Measurements from ENCODE around the gene RAB4B. TPM values are rescaled to one million over a fixed set of nuclear protein-coding genes. Genes with fewer than 3 reads are reported as not detected.

The RAB4B gene
- total and polyA plus RNA-seq, 2 of the 13 experiments (the other 11 are each of a cell fraction or from before 2014, with no cell fraction given) = 3.3 to 5.4 TPM

GRCh38 chr19:40744554-40745401 lies 33.3 kb upstream of the RAB4B start (continued):
- TF ChIP-seq SALL1 (CRISPR knock-in tag; IDR thresholded peaks at IDR 0.05) (peak; percentile 25; the same call in 1 of the 2 replicates), ZFP91 (CRISPR knock-in tag; IDR thresholded peaks at IDR 0.05; ENCODE audit: borderline replicate concordance) (peak; percentile 38; the same call in 1 of the 2 replicates), PATZ1 (CRISPR knock-in tag; IDR thresholded peaks at IDR 0.05) (no peak), ZBTB38 (CRISPR knock-in tag; IDR thresholded peaks at IDR 0.05) (peak; percentile 57; the same call in 1 of the 2 replicates), EED (CRISPR knock-in tag; IDR thresholded peaks at IDR 0.05) (no peak), ZNF878 (CRISPR knock-in tag; IDR thresholded peaks at IDR 0.05) (0 out of 2 replicates have a peak, but pooled peaks have one; percentile 2), SRY (CRISPR knock-in tag; IDR thresholded peaks at IDR 0.05) (no peak), XRCC5 (optimal IDR thresholded peaks at IDR 0.05; ENCODE audit: low read length) (peak; percentile 22), EEA1 (CRISPR knock-in tag; IDR thresholded peaks at IDR 0.05; ENCODE audit: borderline replicate concordance) (no peak), ZNF770 (CRISPR knock-in tag; IDR thresholded peaks at IDR 0.05) (no peak), ZBTB39 (CRISPR knock-in tag; IDR thresholded peaks at IDR 0.05) (no peak), CTCF (CRISPR knock-in tag; IDR thresholded peaks at IDR 0.05) (peak; percentile 62), STAG1 (CRISPR knock-in tag; IDR thresholded peaks at IDR 0.05) (peak; percentile 65)
